Endothelial cell of umbilical vein (primary cell): Measurements from ENCODE around the gene VTA1.

ENCODE experiments used
- CTCF ChIP-seq, 2 donors: IDR thresholded peaks; 1 replicate in 1 of 2; 2 replicates in 1 of 2; pipeline ENCODE4 v1.5.1; 2011; ENCODE audit warnings: low read length in 2 of 2, mild to moderate bottlenecking in 2 of 2, moderate library complexity in 2 of 2, control low read depth in 1 of 2, inconsistent platforms in 1 of 2, low read depth in 1 of 2; ENCODE audit not compliant: insufficient read depth in 1 of 2; ENCODE audit errors: extremely low read depth in 1 of 2
- GATA2 ChIP-seq: IDR thresholded peaks from 2 replicates; pipeline ENCODE4 v1.7.0; 2011; ENCODE audit warnings: low read depth, mild to moderate bottlenecking, moderate library complexity, mixed read lengths, low read length; ENCODE audit not compliant: insufficient read length, insufficient read depth
- MYC ChIP-seq: IDR thresholded peaks from one replicate; pipeline ENCODE4 v1.6.1; 2011; ENCODE audit warnings: mild to moderate bottlenecking, low read depth, low read length
- POLR2A ChIP-seq: IDR thresholded peaks from 2 replicates; pipeline ENCODE4 v1.6.1; 2012; ENCODE audit warnings: low read depth, mild to moderate bottlenecking, control low read depth, low read length
- POLR2AphosphoS5 ChIP-seq: IDR thresholded peaks from 2 replicates; pipeline ENCODE4 v1.6.1; 2012; ENCODE audit warnings: low read depth, mild to moderate bottlenecking, control low read depth, low read length, moderate library complexity; ENCODE audit not compliant: insufficient read depth

- TF ChIP-seq CTCF (IDR thresholded peaks at IDR 0.05; ENCODE audit: extremely low read depth in 1 of 2, insufficient read depth in 1 of 2, low read depth in 1 of 2, low read length in 2 of 2) (no peak), GATA2 (no peak), POLR2A (no peak), POLR2AphosphoS5 (no peak), MYC (no peak)
Measured at GRCh38 chr6:142238881-142239280, 91.8 kb downstream of the VTA1 start.
